Frontal cortex (tissue), 4 donors: Measurements from ENCODE around the gene FBXO31. TPM values are rescaled to one million over a fixed set of nuclear protein-coding genes. Genes with fewer than 3 reads are reported as not detected.
"Not testable (repeated sequence)": the region's sequence is repeated elsewhere in the genome, so short reads cannot be mapped to it uniquely, and the experiment has no call there.

ENCODE experiments used
- DNase-seq, 2 donors: peaks; one replicate each; pipeline ENCODE4 v3.0.0; 2012; ENCODE audit warnings: low spot score in 2 of 2
- FAIRE-seq: peaks from 2 replicates; lab custom pipeline; 2012; peaks lifted over from hg19 to GRCh38; lab: Jason Lieb, UNC
- total RNA-seq: library from RNA; depleted of rRNA; stranded (reverse); fragments of >200 nt; gene quantifications from one replicate; pipeline ENCODE4 v1.2.3, GENCODE V29; 2014
- donor health status: control.
- donor health status: control.
- donor health status: control.

The FBXO31 gene
- total RNA-seq, 1 donor from 2014 or later: 22.8 TPM

GRCh38 chr16:87345726-87346424, 37.7 kb downstream of the FBXO31 start:
- no peak for FAIRE-seq
- no peak for DNase-seq

GRCh38 chr16:87344931-87345631, 38.5 kb downstream of the FBXO31 start:
- FAIRE-seq: no peak
- DNase-seq: no peak

DNA sequence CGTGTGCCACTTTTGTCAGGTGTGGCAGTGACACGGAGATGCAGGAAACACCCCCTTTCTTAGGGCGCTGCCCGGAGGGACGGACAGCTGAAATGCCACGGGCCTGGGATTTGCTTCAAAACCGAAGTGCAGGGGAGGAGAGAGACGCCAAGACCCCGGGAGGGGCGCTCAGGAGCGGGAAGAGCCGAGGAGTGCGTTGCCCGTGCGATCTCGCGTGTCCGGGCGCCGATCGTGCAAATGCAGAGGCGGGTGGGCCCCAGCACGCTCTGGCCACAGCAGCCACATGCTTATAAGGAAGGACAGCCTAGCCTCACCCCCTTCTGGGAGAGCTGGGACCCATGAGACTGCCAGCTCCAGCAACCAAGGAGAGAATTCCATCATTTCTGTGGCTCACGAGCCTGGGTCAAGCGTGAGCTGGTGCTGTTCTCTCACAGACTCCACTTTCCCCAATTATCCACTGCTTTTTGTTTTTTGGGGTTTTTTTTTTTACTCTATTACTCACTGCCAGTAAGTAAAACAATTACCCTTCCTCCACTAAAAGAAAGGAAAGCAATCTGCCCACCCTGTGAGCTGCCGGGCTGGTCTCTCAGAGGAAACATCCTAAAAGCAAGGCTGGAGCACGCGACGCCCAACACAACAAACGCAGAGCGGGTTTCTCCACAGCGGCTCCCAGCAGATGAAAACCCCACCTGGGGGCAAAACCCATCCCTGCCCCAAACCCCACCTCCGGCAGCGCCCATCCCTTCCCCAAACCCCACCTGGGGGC, 39.2 kb downstream of the FBXO31 start:
- FAIRE-seq (no peak), DNase-seq (no peak)

DNA sequence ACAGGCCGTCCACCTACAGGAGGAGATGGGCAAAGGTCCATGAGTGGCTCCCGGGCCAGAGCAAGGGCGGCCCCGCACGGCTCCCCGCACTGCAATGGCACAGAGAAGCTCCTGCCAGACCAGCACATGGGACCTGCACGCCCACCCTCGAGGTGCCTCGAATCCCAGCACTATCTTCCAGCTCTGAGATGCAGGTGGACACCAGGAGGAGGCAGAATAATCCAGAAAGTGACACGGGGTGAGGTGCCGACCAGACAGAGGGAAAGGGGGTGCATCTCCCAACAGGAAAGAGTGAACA, 39.9 kb downstream of the FBXO31 start:
- FAIRE-seq: no peak
- DNase-seq: no peak

- FAIRE-seq: no peak
- DNase-seq: no peak
Observed at GRCh38 chr16:87342978-87343752, 40.4 kb downstream of the FBXO31 start.

- FAIRE-seq (no peak), DNase-seq (no peak)
Observed at GRCh38 chr16:87342504-87342903, 41.1 kb downstream of the FBXO31 start.

DNA sequence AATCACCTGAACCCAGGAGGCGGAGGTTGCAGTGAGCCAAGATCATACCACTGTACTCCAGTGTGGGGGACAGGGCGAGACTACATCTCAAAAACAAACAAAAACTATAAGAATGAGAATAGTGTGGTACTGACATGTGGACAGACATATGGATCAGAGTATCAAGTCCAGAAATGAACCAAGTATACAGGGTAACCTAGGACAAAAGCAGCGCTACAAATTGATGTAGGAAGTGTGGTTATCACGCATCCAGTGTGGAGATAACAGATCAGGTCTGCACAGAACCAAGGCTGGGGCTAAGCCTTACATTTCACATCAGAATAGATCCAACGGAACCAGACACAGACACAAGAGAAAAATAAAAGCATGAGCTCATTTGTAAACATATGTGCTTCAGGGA, 43.4 kb downstream of the FBXO31 start:
- no peak for DNase-seq
- FAIRE-seq: no peak

DNA sequence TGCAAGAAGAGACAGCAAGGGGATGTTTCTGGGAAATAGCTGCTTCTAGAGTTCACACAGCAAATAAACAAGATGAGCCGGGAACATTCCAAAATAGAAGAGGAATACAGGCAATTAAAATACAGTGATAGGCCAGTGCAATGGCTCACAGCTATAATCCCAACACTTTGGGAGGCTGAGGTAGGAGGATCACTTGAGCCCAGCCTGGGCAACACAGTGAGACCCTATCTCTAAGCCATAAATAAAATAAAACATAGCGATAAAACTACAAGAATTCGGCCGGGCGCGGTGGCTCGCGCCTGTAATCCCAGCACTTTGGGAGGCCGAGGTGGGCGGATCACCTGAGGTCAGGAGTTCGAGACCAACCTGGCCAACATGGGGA, 43.9 kb downstream of the FBXO31 start:
- not testable (repeated sequence) for FAIRE-seq

GRCh38 chr16:87339086-87339723, 44.4 kb downstream of the FBXO31 start:
- FAIRE-seq: no peak

More for the DNA sequence above, 43.9 kb downstream of the FBXO31 start:
- not testable (repeated sequence) for DNase-seq

DNA sequence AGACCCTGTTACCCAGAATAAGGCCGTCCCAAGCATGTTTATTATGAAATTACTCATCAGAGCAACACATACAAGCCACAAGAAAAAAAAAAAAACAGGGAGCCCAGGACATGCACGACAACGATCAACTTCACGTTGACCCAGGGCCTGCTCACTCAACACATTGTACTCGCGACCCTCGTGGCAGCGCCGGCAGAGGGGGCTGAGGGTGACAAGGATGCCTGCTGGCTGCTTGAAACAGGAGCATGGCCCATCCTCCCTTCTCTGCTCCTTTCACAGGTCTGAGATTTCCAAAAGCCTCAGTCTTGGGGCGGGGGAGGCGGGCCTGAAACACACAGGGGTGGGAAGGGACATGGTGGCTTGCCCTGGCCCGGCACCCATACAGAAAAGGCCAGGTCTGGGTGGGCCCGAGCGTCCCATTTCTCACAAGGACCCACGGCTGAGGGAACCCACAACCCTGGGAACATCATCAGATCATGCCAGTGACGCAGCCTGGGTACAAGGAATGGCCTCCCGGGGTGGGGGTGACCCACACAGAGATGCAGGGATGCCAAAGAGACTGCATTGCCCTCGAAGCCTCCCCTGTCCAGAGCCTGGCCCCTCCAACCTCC, 45.3 kb downstream of the FBXO31 start:
- no peak for FAIRE-seq
- DNase-seq: no peak

More at GRCh38 chr16:87339086-87339723, 44.4 kb downstream of the FBXO31 start:
- DNase-seq: no peak

- FAIRE-seq (no peak), DNase-seq (no peak)
Observed at GRCh38 chr16:87337262-87337771, 46.3 kb downstream of the FBXO31 start.

GRCh38 chr16:87336434-87337240, 46.9 kb downstream of the FBXO31 start:
- FAIRE-seq: no peak

DNA sequence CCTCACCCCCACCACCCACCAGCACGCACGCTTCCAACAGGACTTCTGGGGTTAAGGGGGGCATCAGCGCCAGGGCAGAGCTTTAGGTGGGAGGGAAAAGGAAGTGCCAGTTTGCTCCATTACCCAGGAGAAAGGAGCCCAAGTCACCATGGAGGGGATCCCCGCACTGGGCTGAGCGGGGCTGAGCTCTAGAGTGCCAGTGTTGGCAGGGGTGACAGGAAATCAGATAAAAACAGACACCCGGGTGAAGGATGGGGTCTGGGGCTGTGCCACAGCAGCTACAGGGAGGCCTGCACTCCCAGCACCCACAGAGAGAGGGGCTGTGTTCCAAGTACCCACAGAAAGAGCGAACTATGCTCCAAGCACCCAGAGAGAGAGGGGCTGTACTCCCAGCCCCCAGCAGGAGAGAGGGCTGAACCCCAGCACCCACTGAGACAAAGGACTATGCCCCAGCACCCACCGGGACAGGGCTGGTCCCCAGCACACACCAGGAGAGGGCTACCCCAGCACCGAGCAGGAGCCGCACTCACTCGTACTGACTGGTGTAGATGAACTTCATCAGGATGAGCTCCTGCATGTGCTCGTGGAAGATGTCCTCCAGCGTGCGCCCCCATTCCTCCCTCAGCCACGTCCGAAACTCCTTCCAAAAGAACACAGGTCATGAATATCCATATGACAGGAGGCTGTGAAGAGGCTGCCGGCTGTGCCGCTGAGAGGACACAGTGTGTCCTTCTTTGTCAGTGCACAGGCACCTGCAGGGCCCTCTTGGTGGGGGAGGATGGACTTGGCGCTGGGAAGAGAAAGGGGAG, 47.7 kb downstream of the FBXO31 start:
- no peak for DNase-seq
- FAIRE-seq: no peak

More at GRCh38 chr16:87336434-87337240, 46.9 kb downstream of the FBXO31 start:
- DNase-seq: no peak

GRCh38 chr16:87334651-87335624, 48.6 kb downstream of the FBXO31 start:
- FAIRE-seq (no peak), DNase-seq (no peak)

DNA sequence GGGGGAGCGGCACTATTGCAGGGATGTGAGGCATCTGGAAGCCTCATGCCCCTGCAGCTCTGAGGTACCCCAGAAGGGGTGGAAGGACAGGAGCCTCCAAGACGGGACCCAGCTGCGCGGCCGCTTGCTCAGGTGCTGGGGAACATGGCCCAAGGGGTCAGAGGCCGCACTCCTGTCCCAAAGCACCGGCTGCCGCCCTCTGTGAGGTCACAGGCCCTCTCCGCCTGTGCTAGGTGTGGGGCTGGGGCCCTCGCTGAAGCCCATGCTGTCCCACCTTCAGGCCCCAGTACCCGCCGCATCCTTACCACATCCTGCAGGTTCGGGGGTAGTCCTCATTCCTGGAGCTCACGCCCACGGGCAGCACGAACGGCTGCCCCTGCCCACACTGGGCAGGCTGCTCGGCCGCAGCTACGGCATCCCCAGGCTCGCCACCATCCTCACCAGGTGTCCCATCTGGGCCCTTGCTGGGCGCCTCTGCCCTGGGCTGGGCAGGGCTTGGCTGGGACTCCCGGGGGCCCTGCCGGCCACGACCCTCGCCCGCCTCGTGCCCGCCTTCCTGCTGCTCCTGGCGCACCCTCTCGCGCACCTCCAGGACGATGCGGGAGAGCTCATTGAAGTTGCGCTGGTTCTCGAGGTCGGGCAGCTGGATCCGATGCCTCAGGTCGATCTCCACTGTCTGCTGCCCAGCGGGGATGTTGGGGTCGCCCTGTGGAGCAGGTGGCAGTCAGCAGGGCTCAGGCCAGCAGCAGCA, 49.8 kb downstream of the FBXO31 start:
- DNase-seq (no peak), FAIRE-seq (no peak)

- no peak for FAIRE-seq
- DNase-seq: peak; percentile 75
Observed at GRCh38 chr16:87333101-87333500, 50.5 kb downstream of the FBXO31 start.
